ENCODE results near the gene SCLT1. TPM values are rescaled to one million over a fixed set of nuclear protein-coding genes. Genes with fewer than 3 reads are reported as not detected.
A peak's percentile ranks its signal among the peaks of the same experiment; 100 is the strongest.
"Not testable (repeated sequence)": the region's sequence is repeated elsewhere in the genome, so short reads cannot be mapped to it uniquely, and the experiment has no call there.

Gene SCLT1
- total RNA-seq, 1 donor from 2014 or later, result 9.6 TPM

GRCh38 chr4:129082302-129082701 is 11.0 kb downstream of the SCLT1 start:
- intact Hi-C loops (cut with DNase I), result no loop called here
- no peak for DNase-seq (ENCODE audit: low spot score)

- intact Hi-C loops (cut with DNase I), result no loop called here
- no peak for DNase-seq (ENCODE audit: low spot score)
Measured at GRCh38 chr4:129080129-129080528, 13.2 kb downstream of the SCLT1 start.

GRCh38 chr4:129077326-129077725 is 16.0 kb downstream of the SCLT1 start:
- DNase-seq (ENCODE audit: low spot score), result no peak
- intact Hi-C loops (cut with DNase I), result no loop called here

- intact Hi-C loops (cut with DNase I); DNase-seq (ENCODE audit: low spot score): not testable (repeated sequence)
Measured at GRCh38 chr4:129069537-129069936, 23.8 kb downstream of the SCLT1 start.

GRCh38 chr4:129064717-129065116 is 28.6 kb downstream of the SCLT1 start:
- DNase-seq (ENCODE audit: low spot score), result no peak
- intact Hi-C loops (cut with DNase I), result no loop called here

GRCh38 chr4:129063640-129064039 is 29.7 kb downstream of the SCLT1 start:
- DNase-seq (ENCODE audit: low spot score), result no peak
- intact Hi-C loops (cut with DNase I), result no loop called here

GRCh38 chr4:129062580-129062979 is 30.8 kb downstream of the SCLT1 start:
- no peak for DNase-seq (ENCODE audit: low spot score)
- intact Hi-C loops (cut with DNase I), result no loop called here

- intact Hi-C loops (cut with DNase I), result no loop called here
- no peak for DNase-seq (ENCODE audit: low spot score)
Measured at GRCh38 chr4:129059028-129059427, 34.3 kb downstream of the SCLT1 start.

- DNase-seq (ENCODE audit: low spot score), result no peak
- intact Hi-C loops (cut with DNase I), result no loop called here
Measured at GRCh38 chr4:129046055-129046959, 47.0 kb downstream of the SCLT1 start.

GRCh38 chr4:129043523-129043922 is 49.8 kb downstream of the SCLT1 start:
- intact Hi-C loops (cut with DNase I), result no loop called here
- DNase-seq (ENCODE audit: low spot score), result no peak

- DNase-seq (ENCODE audit: low spot score), result no peak
- intact Hi-C loops (cut with DNase I), result no loop called here
Measured at GRCh38 chr4:129040471-129040870, 52.9 kb downstream of the SCLT1 start.

- no peak for DNase-seq (ENCODE audit: low spot score)
- intact Hi-C loops (cut with DNase I), result no loop called here
Measured at GRCh38 chr4:129037093-129037492, 56.2 kb downstream of the SCLT1 start.

GRCh38 chr4:129014566-129015509 is 78.5 kb downstream of the SCLT1 start:
- DNase-seq (ENCODE audit: low spot score), result peak; percentile 63
- intact Hi-C loops (cut with DNase I), result no loop called here

GRCh38 chr4:129008096-129008495 is 85.2 kb downstream of the SCLT1 start:
- no peak for DNase-seq (ENCODE audit: low spot score)
- intact Hi-C loops (cut with DNase I), result no loop called here

GRCh38 chr4:128986908-128987307 is 106.4 kb downstream of the SCLT1 start:
- intact Hi-C loops (cut with DNase I), result no loop called here

GRCh38 chr4:128986019-128986418 is 107.3 kb downstream of the SCLT1 start:
- intact Hi-C loops (cut with DNase I), result no loop called here
- DNase-seq (ENCODE audit: low spot score), result no peak

More at GRCh38 chr4:128986908-128987307, 106.4 kb downstream of the SCLT1 start:
- DNase-seq (ENCODE audit: low spot score), result no peak

GRCh38 chr4:128983771-128984485 is 109.4 kb downstream of the SCLT1 start:
- no peak for DNase-seq (ENCODE audit: low spot score)
- intact Hi-C loops (cut with DNase I), result no loop called here

- intact Hi-C loops (cut with DNase I), result no loop called here
- DNase-seq (ENCODE audit: low spot score), result no peak
Measured at GRCh38 chr4:128981377-128981776, 112.0 kb downstream of the SCLT1 start.

GRCh38 chr4:128980816-128981326 is 112.5 kb downstream of the SCLT1 start:
- intact Hi-C loops (cut with DNase I), result no loop called here
- DNase-seq (ENCODE audit: low spot score), result no peak

- no peak for DNase-seq (ENCODE audit: low spot score)
Measured at GRCh38 chr4:128979934-128980333, 113.4 kb downstream of the SCLT1 start.

More at GRCh38 chr4:128979934-128980333, 113.4 kb downstream of the SCLT1 start:
- intact Hi-C loops (cut with DNase I), result no loop called here

All from cardiac septum (tissue), 1 donor.